Measurements from ENCODE around the gene HOXB5. TPM values are rescaled to one million over a fixed set of nuclear protein-coding genes. Genes with fewer than 3 reads are reported as not detected.

HOXB5 gene
- total and polyA plus RNA-seq, 2 experiments from 2014 or later: 0.24 to 1.9 TPM

- peaks cover 34% of the 10 kb centered on the region for H3K4me1 ChIP-seq (ENCODE audit: low read depth)
- no peaks in the 10 kb centered on the region for H3K9me3 ChIP-seq (ENCODE audit: low read depth)
- H3K4me3 ChIP-seq: no peak overlapping the region
- DNase-seq (ENCODE audit: low read depth in 1 of 2, low spot score in 1 of 2): no peak
- H3K27me3 ChIP-seq: peaks cover 100% of the 10 kb centered on the region
- no peaks in the 10 kb centered on the region for H3K36me3 ChIP-seq
- no peak for TF ChIP-seq CTCF (IDR thresholded peaks at IDR 0.05; ENCODE audit: low read depth, low read length)
- no peak overlapping the region for H3K27ac ChIP-seq
These were observed 22.4 kb downstream of the HOXB5 start for GRCh38 chr17:48571024-48571818.

GRCh38 chr17:48570325-48571023 lies 23.1 kb downstream of the HOXB5 start:
- no peak overlapping the region for H3K4me3 ChIP-seq
- H3K9me3 ChIP-seq (ENCODE audit: low read depth): no peaks in the 10 kb centered on the region
- no peaks in the 10 kb centered on the region for H3K36me3 ChIP-seq
- H3K27me3 ChIP-seq: peaks cover 100% of the 10 kb centered on the region
- H3K27ac ChIP-seq: no peak overlapping the region
- TF ChIP-seq CTCF (IDR thresholded peaks at IDR 0.05; ENCODE audit: low read depth, low read length): no peak
- no peak for DNase-seq (ENCODE audit: low read depth in 1 of 2, low spot score in 1 of 2)
- H3K4me1 ChIP-seq (ENCODE audit: low read depth): peaks cover 35% of the 10 kb centered on the region

- DNase-seq (ENCODE audit: low read depth in 1 of 2, low spot score in 1 of 2): no peak
- no peak overlapping the region for H3K4me3 ChIP-seq
- H3K27ac ChIP-seq: no peak overlapping the region
- H3K36me3 ChIP-seq: no peaks in the 10 kb centered on the region
- TF ChIP-seq CTCF (IDR thresholded peaks at IDR 0.05; ENCODE audit: low read depth, low read length): no peak
- peaks cover 100% of the 10 kb centered on the region for H3K27me3 ChIP-seq
- no peaks in the 10 kb centered on the region for H3K9me3 ChIP-seq (ENCODE audit: low read depth)
- H3K4me1 ChIP-seq (ENCODE audit: low read depth): peaks cover 42% of the 10 kb centered on the region
These were observed 23.8 kb downstream of the HOXB5 start for GRCh38 chr17:48569674-48570324.

GRCh38 chr17:48569240-48569582 lies 24.4 kb downstream of the HOXB5 start:
- no peaks in the 10 kb centered on the region for H3K9me3 ChIP-seq (ENCODE audit: low read depth)
- DNase-seq (ENCODE audit: low read depth in 1 of 2, low spot score in 1 of 2): no peak
- no peak overlapping the region for H3K27ac ChIP-seq
- peak overlapping the region; percentile 2 for H3K4me3 ChIP-seq
- no peaks in the 10 kb centered on the region for H3K36me3 ChIP-seq
- H3K4me1 ChIP-seq (ENCODE audit: low read depth): peaks cover 46% of the 10 kb centered on the region
- H3K27me3 ChIP-seq: peaks cover 100% of the 10 kb centered on the region
- no peak for TF ChIP-seq CTCF (IDR thresholded peaks at IDR 0.05; ENCODE audit: low read depth, low read length)

- H3K27me3 ChIP-seq: peaks cover 100% of the 10 kb centered on the region
- no peak overlapping the region for H3K27ac ChIP-seq
- TF ChIP-seq CTCF (IDR thresholded peaks at IDR 0.05; ENCODE audit: low read depth, low read length): no peak
- H3K36me3 ChIP-seq: no peaks in the 10 kb centered on the region
- peaks cover 47% of the 10 kb centered on the region for H3K4me1 ChIP-seq (ENCODE audit: low read depth)
- H3K9me3 ChIP-seq (ENCODE audit: low read depth): no peaks in the 10 kb centered on the region
- DNase-seq (ENCODE audit: low read depth in 1 of 2, low spot score in 1 of 2): no peak
- peak overlapping the region; percentile 2 for H3K4me3 ChIP-seq
These were observed 24.9 kb downstream of the HOXB5 start for GRCh38 chr17:48568499-48569239.
